Tibial nerve (tissue), 4 donors: ENCODE data around the gene MMP1.

Source experiments
- EP300 ChIP-seq, 2 donors: sonication (generic); formaldehyde crosslinking; IDR thresholded peaks; one replicate each; pipeline ENCODE4 v1.6.1; 2017; ENCODE audit warnings: antibody characterized with exemption in 2 of 2, mild to moderate bottlenecking in 1 of 2
- POLR2A ChIP-seq, 2 donors: fragments of 450-650 bp; IDR thresholded peaks; one replicate each; pipeline ENCODE4 v1.6.1; 2017; ENCODE audit warnings: antibody characterized with exemption in 2 of 2, mild to moderate bottlenecking in 2 of 2, moderate library complexity in 2 of 2
- TF ChIP-seq, protein P1 (sequence below), 5 experiments: fragments of 200-600 bp in 3 of 5; fragments of 450-650 bp in 2 of 5; sonication (generic) in 3 of 5; IDR thresholded peaks; one replicate each; pipeline ENCODE4 v1.5.1; 2016 to 2019; ENCODE audit warnings: antibody characterized with exemption in 5 of 5, mild to moderate bottlenecking in 3 of 5, moderate library complexity in 2 of 5

DNA sequence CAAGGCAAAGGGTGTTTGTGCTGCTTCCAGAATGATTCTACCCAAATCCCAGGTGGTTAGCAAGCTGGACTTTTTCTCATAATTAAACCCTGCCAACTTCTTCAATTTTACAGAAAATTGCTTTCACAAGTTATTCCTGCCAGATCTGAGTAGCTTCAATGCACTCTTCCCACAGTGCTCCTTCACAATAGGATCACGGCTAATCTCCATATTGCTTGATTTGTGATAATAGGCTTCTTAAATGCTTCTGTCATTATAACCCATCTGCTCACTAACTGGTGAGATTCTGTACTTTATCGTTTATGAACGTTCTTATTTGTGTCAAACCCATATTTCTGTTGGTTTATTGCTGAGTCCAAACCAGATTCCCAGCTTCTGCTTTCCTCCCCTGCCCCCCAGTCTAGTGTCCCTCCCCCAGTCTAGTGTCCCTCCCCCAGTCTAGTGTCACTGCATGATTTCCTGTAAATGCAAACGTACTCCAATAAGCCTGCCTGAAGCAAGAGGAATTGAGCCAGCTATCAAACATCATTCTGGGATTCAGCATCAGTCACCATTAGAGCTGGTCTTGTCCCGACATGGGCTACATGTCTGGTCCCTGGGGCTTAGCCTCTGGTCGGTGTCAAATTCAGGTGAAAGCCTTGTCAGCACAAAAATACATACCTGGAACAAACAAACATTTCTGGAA is 31.5 kb upstream of the MMP1 start:
- TF ChIP-seq POLR2A (IDR thresholded peaks at IDR 0.05), result no peak
- TF ChIP-seq, protein P1, sequence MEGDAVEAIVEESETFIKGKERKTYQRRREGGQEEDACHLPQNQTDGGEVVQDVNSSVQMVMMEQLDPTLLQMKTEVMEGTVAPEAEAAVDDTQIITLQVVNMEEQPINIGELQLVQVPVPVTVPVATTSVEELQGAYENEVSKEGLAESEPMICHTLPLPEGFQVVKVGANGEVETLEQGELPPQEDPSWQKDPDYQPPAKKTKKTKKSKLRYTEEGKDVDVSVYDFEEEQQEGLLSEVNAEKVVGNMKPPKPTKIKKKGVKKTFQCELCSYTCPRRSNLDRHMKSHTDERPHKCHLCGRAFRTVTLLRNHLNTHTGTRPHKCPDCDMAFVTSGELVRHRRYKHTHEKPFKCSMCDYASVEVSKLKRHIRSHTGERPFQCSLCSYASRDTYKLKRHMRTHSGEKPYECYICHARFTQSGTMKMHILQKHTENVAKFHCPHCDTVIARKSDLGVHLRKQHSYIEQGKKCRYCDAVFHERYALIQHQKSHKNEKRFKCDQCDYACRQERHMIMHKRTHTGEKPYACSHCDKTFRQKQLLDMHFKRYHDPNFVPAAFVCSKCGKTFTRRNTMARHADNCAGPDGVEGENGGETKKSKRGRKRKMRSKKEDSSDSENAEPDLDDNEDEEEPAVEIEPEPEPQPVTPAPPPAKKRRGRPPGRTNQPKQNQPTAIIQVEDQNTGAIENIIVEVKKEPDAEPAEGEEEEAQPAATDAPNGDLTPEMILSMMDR (IDR thresholded peaks at IDR 0.05), result no peak
- no peak for TF ChIP-seq EP300 (IDR thresholded peaks at IDR 0.05)
